Measurements from ENCODE around the gene COL3A1. TPM values are rescaled to one million over a fixed set of nuclear protein-coding genes. Genes with fewer than 3 reads are reported as not detected.

Gene COL3A1
- total RNA-seq (1 to 10 TPM in 2 of 5 donors, under 1 TPM in 1, not detected in 2; 0.79 to 2.0 (median 1.3) TPM), total RNA-seq (0 to 0.17 (median 0) reads per million in 29 experiments)
- total RNA-seq (2013) = 9.4 TPM

GRCh38 chr2:188974164-188974563 is at the start of gene COL3A1:
COL3A1 (plus strand) TSS chr2:188974373; CDS start chr2:188974490, 117 bp downstream.
- POLR2A ChIA-PET = interaction anchor here in 1 of 2 donors (0.5 kb wide), 1 partner anchor 9 kb away, joined by 3 read pairs; no protein-coding TSS in a partner anchor
- Mint-ChIP-seq H3K4me3 (no peak within 1 kb of the TSS), H3K4me1 (peaks cover 0 to 6% (median 0%) of the 10 kb centered on the region in 3 donors), H3K27me3 (peaks cover 2 to 5% of the 10 kb centered on the region in 2 donors), H3K27ac (no peak within 1 kb of the TSS), H3K9me3 (no peaks in the 10 kb centered on the region), H3K36me3 (no peaks in the 10 kb centered on the region)
- DNase-seq (no peak), ATAC-seq (replicated peaks in 1 of 4) (no peak)
- no peak within 1 kb of the TSS for H3K27ac ChIP-seq (ENCODE audit: low read length)
- H3K9me3 ChIP-seq = no peaks in the 10 kb centered on the region
- CTCF ChIA-PET = no interaction called here
- no peaks in the 10 kb centered on the region for H3K4me1 ChIP-seq (ENCODE audit: control insufficient read depth in 1 of 2, extremely low read depth in 1 of 2, insufficient read depth in 2 of 2, low read length in 2 of 2)
- H3K27me3 ChIP-seq (replicated peaks in 1 of 2; ENCODE audit: control insufficient read depth in 2 of 2, extremely low read depth in 1 of 2, insufficient read depth in 2 of 2, low read length in 1 of 2) = no peaks in the 10 kb centered on the region
- no peak within 1 kb of the TSS for H3K4me3 ChIP-seq (ENCODE audit: control insufficient read depth in 1 of 2, extremely low read depth in 1 of 2, low read length in 1 of 2)
- no peaks in the 10 kb centered on the region for H3K36me3 ChIP-seq (ENCODE audit: control insufficient read depth in 2 of 2, extremely low read depth in 1 of 2, insufficient read depth in 1 of 2, low read length in 1 of 2)
- WGBS (ENCODE audit: insufficient coverage) = 93% methylated on average over 3 of the region's 4 CpGs

- Mint-ChIP-seq H3K27me3 (no peaks in the 10 kb centered on the region), H3K9me3 (peaks cover 14 to 32% (median 30%) of the 10 kb centered on the region in 3 donors), H3K4me1 (no peaks in the 10 kb centered on the region), H3K27ac (no peak overlapping the region), H3K36me3 (no peaks in the 10 kb centered on the region), H3K4me3 (no peak overlapping the region)
- ChIA-PET POLR2A (interaction anchor here in 1 of 2 donors (0.6 kb wide), 1 partner anchor 109 kb away, joined by 3 read pairs; no protein-coding TSS in a partner anchor), CTCF (no interaction called here)
- Histone ChIP-seq H3K27ac (ENCODE audit: low read length) (no peak overlapping the region), H3K4me3 (ENCODE audit: control insufficient read depth in 1 of 2, extremely low read depth in 1 of 2, low read length in 1 of 2) (no peak overlapping the region), H3K4me1 (ENCODE audit: control insufficient read depth in 1 of 2, extremely low read depth in 1 of 2, insufficient read depth in 2 of 2, low read length in 2 of 2) (no peaks in the 10 kb centered on the region), H3K9me3 (peaks cover 3% of the 10 kb centered on the region), H3K27me3 (replicated peaks in 1 of 2; ENCODE audit: control insufficient read depth in 2 of 2, extremely low read depth in 1 of 2, insufficient read depth in 2 of 2, low read length in 1 of 2) (no peaks in the 10 kb centered on the region), H3K36me3 (ENCODE audit: control insufficient read depth in 2 of 2, extremely low read depth in 1 of 2, insufficient read depth in 1 of 2, low read length in 1 of 2) (no peaks in the 10 kb centered on the region)
- no CpG with 5 or more reads among the region's 2 CpGs for WGBS (ENCODE audit: insufficient coverage)
- DNase-seq (no peak), ATAC-seq (replicated peaks in 1 of 4) (no peak)
Measured at GRCh38 chr2:188928643-188929042, 45.5 kb upstream of the COL3A1 start.

- Histone ChIP-seq H3K4me3 (ENCODE audit: control insufficient read depth in 1 of 2, extremely low read depth in 1 of 2, low read length in 1 of 2) (no peak overlapping the region), H3K4me1 (ENCODE audit: control insufficient read depth in 1 of 2, extremely low read depth in 1 of 2, insufficient read depth in 2 of 2, low read length in 2 of 2) (no peaks in the 10 kb centered on the region), H3K27me3 (replicated peaks in 1 of 2; ENCODE audit: control insufficient read depth in 2 of 2, extremely low read depth in 1 of 2, insufficient read depth in 2 of 2, low read length in 1 of 2) (no peaks in the 10 kb centered on the region), H3K27ac (ENCODE audit: low read length) (no peak overlapping the region), H3K9me3 (peaks cover 3% of the 10 kb centered on the region), H3K36me3 (ENCODE audit: control insufficient read depth in 2 of 2, extremely low read depth in 1 of 2, insufficient read depth in 1 of 2, low read length in 1 of 2) (no peaks in the 10 kb centered on the region)
- DNase-seq = no peak
- no peak overlapping the region for H3K27ac Mint-ChIP-seq
- no peaks in the 10 kb centered on the region for H3K36me3 Mint-ChIP-seq
- ChIA-PET POLR2A (interaction anchor here in 1 of 2 donors (0.7 kb wide), 1 partner anchor 67 kb away, joined by 3 read pairs; no protein-coding TSS in a partner anchor), CTCF (interaction anchor here in 1 of 2 donors (0.6 kb wide), 1 partner anchor 411 kb away, joined by 4 read pairs; no protein-coding TSS in a partner anchor)
- no peak overlapping the region for H3K4me3 Mint-ChIP-seq
- peaks cover 14 to 32% (median 24%) of the 10 kb centered on the region in 3 donors for H3K9me3 Mint-ChIP-seq
- no peak for ATAC-seq (replicated peaks in 1 of 4)
- H3K4me1 Mint-ChIP-seq = no peaks in the 10 kb centered on the region
- H3K27me3 Mint-ChIP-seq = no peaks in the 10 kb centered on the region
Measured at GRCh38 chr2:188931361-188931760, 42.8 kb upstream of the COL3A1 start.

- Histone ChIP-seq H3K4me1 (ENCODE audit: control insufficient read depth in 1 of 2, extremely low read depth in 1 of 2, insufficient read depth in 2 of 2, low read length in 2 of 2) (no peaks in the 10 kb centered on the region), H3K4me3 (ENCODE audit: control insufficient read depth in 1 of 2, extremely low read depth in 1 of 2, low read length in 1 of 2) (no peak overlapping the region), H3K27me3 (replicated peaks in 1 of 2; ENCODE audit: control insufficient read depth in 2 of 2, extremely low read depth in 1 of 2, insufficient read depth in 2 of 2, low read length in 1 of 2) (no peaks in the 10 kb centered on the region), H3K36me3 (ENCODE audit: control insufficient read depth in 2 of 2, extremely low read depth in 1 of 2, insufficient read depth in 1 of 2, low read length in 1 of 2) (no peaks in the 10 kb centered on the region), H3K27ac (ENCODE audit: low read length) (no peak overlapping the region), H3K9me3 (no peaks in the 10 kb centered on the region)
- Mint-ChIP-seq H3K27me3 (no peaks in the 10 kb centered on the region), H3K27ac (no peak overlapping the region), H3K4me3 (no peak overlapping the region), H3K9me3 (no peaks in the 10 kb centered on the region), H3K36me3 (no peaks in the 10 kb centered on the region), H3K4me1 (no peaks in the 10 kb centered on the region)
- DNase-seq (no peak), ATAC-seq (replicated peaks in 1 of 4) (no peak)
- WGBS (ENCODE audit: insufficient coverage) = no CpG with 5 or more reads among the region's 1 CpG
- ChIA-PET POLR2A (no interaction called here), CTCF (no interaction called here)
Measured at GRCh38 chr2:188937228-188938220, 36.6 kb upstream of the COL3A1 start.

- no peak overlapping the region for H3K27ac ChIP-seq (ENCODE audit: low read length)
- H3K36me3 Mint-ChIP-seq = no peaks in the 10 kb centered on the region
- H3K27ac Mint-ChIP-seq = no peak overlapping the region
Measured at GRCh38 chr2:188940171-188940570, 34.0 kb upstream of the COL3A1 start.

GRCh38 chr2:188944442-188944841 is 29.7 kb upstream of the COL3A1 start:
- no peak overlapping the region for H3K27ac ChIP-seq (ENCODE audit: low read length)
- no peaks in the 10 kb centered on the region for H3K4me1 Mint-ChIP-seq
- H3K4me3 Mint-ChIP-seq = no peak overlapping the region
- CTCF ChIA-PET = no interaction called here
- H3K27me3 Mint-ChIP-seq = no peaks in the 10 kb centered on the region
- POLR2A ChIA-PET = no interaction called here
- H3K4me3 ChIP-seq (ENCODE audit: control insufficient read depth in 1 of 2, extremely low read depth in 1 of 2, low read length in 1 of 2) = no peak overlapping the region
- 91% methylated on average over 21 of the region's 21 CpGs for whole genome bisulfite sequencing (ENCODE audit: insufficient coverage)
- DNase-seq = no peak
- no peaks in the 10 kb centered on the region for H3K36me3 ChIP-seq (ENCODE audit: control insufficient read depth in 2 of 2, extremely low read depth in 1 of 2, insufficient read depth in 1 of 2, low read length in 1 of 2)
- no peaks in the 10 kb centered on the region for H3K9me3 Mint-ChIP-seq
- no peaks in the 10 kb centered on the region for H3K9me3 ChIP-seq
- ATAC-seq (replicated peaks in 1 of 4) = no peak
- H3K4me1 ChIP-seq (ENCODE audit: control insufficient read depth in 1 of 2, extremely low read depth in 1 of 2, insufficient read depth in 2 of 2, low read length in 2 of 2) = no peaks in the 10 kb centered on the region
- H3K27ac Mint-ChIP-seq = no peak overlapping the region
- H3K27me3 ChIP-seq (replicated peaks in 1 of 2; ENCODE audit: control insufficient read depth in 2 of 2, extremely low read depth in 1 of 2, insufficient read depth in 2 of 2, low read length in 1 of 2) = peaks cover 0 to 2% of the 10 kb centered on the region in 2 experiments
- H3K36me3 Mint-ChIP-seq = no peaks in the 10 kb centered on the region

More at GRCh38 chr2:188940171-188940570, 34.0 kb upstream of the COL3A1 start:
- ChIA-PET CTCF (no interaction called here), POLR2A (no interaction called here)
- H3K4me1 ChIP-seq (ENCODE audit: control insufficient read depth in 1 of 2, extremely low read depth in 1 of 2, insufficient read depth in 2 of 2, low read length in 2 of 2) = no peaks in the 10 kb centered on the region
- ATAC-seq (replicated peaks in 1 of 4) (no peak), DNase-seq (no peak)
- WGBS (ENCODE audit: insufficient coverage) = 100% methylated on average over 2 of the region's 4 CpGs
- H3K4me3 ChIP-seq (ENCODE audit: control insufficient read depth in 1 of 2, extremely low read depth in 1 of 2, low read length in 1 of 2) = no peak overlapping the region
- H3K27me3 Mint-ChIP-seq = no peaks in the 10 kb centered on the region
- H3K9me3 ChIP-seq = no peaks in the 10 kb centered on the region
- H3K27me3 ChIP-seq (replicated peaks in 1 of 2; ENCODE audit: control insufficient read depth in 2 of 2, extremely low read depth in 1 of 2, insufficient read depth in 2 of 2, low read length in 1 of 2) = peaks cover 0 to 2% of the 10 kb centered on the region in 2 experiments
- H3K4me1 Mint-ChIP-seq = no peaks in the 10 kb centered on the region
- no peak overlapping the region for H3K4me3 Mint-ChIP-seq
- H3K9me3 Mint-ChIP-seq = no peaks in the 10 kb centered on the region
- H3K36me3 ChIP-seq (ENCODE audit: control insufficient read depth in 2 of 2, extremely low read depth in 1 of 2, insufficient read depth in 1 of 2, low read length in 1 of 2) = no peaks in the 10 kb centered on the region
